H1 (cell line): ENCODE results near the gene FRK. TPM values are rescaled to one million over a fixed set of nuclear protein-coding genes. Genes with fewer than 3 reads are reported as not detected.

Experiments
- CTCF ChIA-PET: fragments of 300-600 bp; sonication (Branson Sonifier 250); formaldehyde crosslinking; loops from one replicate; lab custom pipeline; 2021; ENCODE audit not compliant: partially characterized antibody; lab: Charles Lee
- POLR2A ChIA-PET: fragments of 300-600 bp; sonication (Branson Sonifier 250); formaldehyde crosslinking; loops from one replicate; lab custom pipeline; 2021; ENCODE audit warnings: inconsistent platforms; ENCODE audit not compliant: partially characterized antibody; lab: Charles Lee
- DNase-seq, 2 experiments: peaks; one replicate each; pipeline versions ENCODE4 v3.0.0 to v3.0.0-alpha.2; 2010 to 2022; ENCODE audit warnings: low spot score in 2 of 2, low read depth in 1 of 2, mixed read lengths in 1 of 2
- FAIRE-seq: peaks from 2 replicates; lab custom pipeline; 2011; peaks lifted over from hg19 to GRCh38; lab: Jason Lieb, UNC
- H2AFZ ChIP-seq: 2 replicates; pipeline ENCODE4 v1.8.1; 2012; ENCODE audit warnings: low read length, inconsistent platforms
- H2AK5ac ChIP-seq: 2 replicates; pipeline ENCODE4 v1.6.1; 2013; ENCODE audit warnings: low read depth, low read length
- H2BK120ac ChIP-seq: replicated peaks from 2 replicates; pipeline ENCODE3; 2013; ENCODE audit warnings: low read depth, low read length, inconsistent platforms
- H2BK12ac ChIP-seq: 2 replicates; pipeline ENCODE4 v1.6.1; 2013; ENCODE audit warnings: low read depth, low read length
- H2BK15ac ChIP-seq: 2 replicates; pipeline ENCODE4 v1.6.1; 2013; ENCODE audit warnings: low read length
- H2BK20ac ChIP-seq: 2 replicates; pipeline ENCODE4 v1.6.1; 2013; ENCODE audit warnings: low read length
- H2BK5ac ChIP-seq: 2 replicates; pipeline ENCODE4 v1.6.1; 2013; ENCODE audit warnings: low read depth, low read length
- H3K14ac ChIP-seq: 2 replicates; pipeline ENCODE4 v1.6.1; 2013; ENCODE audit warnings: inconsistent platforms; ENCODE audit not compliant: insufficient read length
- H3K18ac ChIP-seq: 2 replicates; pipeline ENCODE4 v1.6.1; 2013; ENCODE audit warnings: low read length; ENCODE audit errors: extremely low read depth
- H3K23ac ChIP-seq: 2 replicates; pipeline ENCODE4 v1.6.1; 2013; ENCODE audit warnings: inconsistent platforms; ENCODE audit not compliant: insufficient read length
- H3K23me2 ChIP-seq: 2 replicates; pipeline ENCODE4 v1.6.1; 2013; ENCODE audit warnings: low read depth, low read length
- H3K27ac ChIP-seq: 2 replicates; pipeline ENCODE4 v1.6.1; 2011; ENCODE audit warnings: low read depth, low read length, inconsistent platforms
- H3K27me3 ChIP-seq, 4 experiments: replicated peaks in 1 of 4; 1 replicate in 1 of 4; 2 replicates in 3 of 4; pipeline versions ENCODE4 v1.6.1 to v1.8.1; 2011 to 2013; ENCODE audit warnings: low read length in 3 of 4, mild to moderate bottlenecking in 3 of 4, inconsistent platforms in 2 of 4, mixed read lengths in 2 of 4, moderate library complexity in 1 of 4; ENCODE audit not compliant: control insufficient read depth in 3 of 4, insufficient read depth in 3 of 4; ENCODE audit errors: extremely low read depth in 1 of 4
- H3K36me3 ChIP-seq, 4 experiments: 2 replicates each; pipeline versions ENCODE4 v1.6.1 to v1.8.1; 2011 to 2013; ENCODE audit warnings: mild to moderate bottlenecking in 4 of 4, low read length in 3 of 4, moderate library complexity in 2 of 4, control low read depth in 1 of 4, inconsistent platforms in 1 of 4; ENCODE audit not compliant: insufficient read depth in 4 of 4, control insufficient read depth in 2 of 4
- H3K4ac ChIP-seq: replicated peaks from 2 replicates; pipeline ENCODE3; 2013; ENCODE audit warnings: low read length, low read depth, mixed read lengths, inconsistent platforms; ENCODE audit not compliant: insufficient read length
- H3K4me1 ChIP-seq, 4 experiments: replicated peaks in 1 of 4; 1 replicate in 1 of 4; 2 replicates in 3 of 4; pipeline versions ENCODE4 v1.6.1 to v1.8.1; 2011 to 2013; ENCODE audit warnings: low read length in 3 of 4, inconsistent platforms in 2 of 4, mixed read lengths in 1 of 4; ENCODE audit not compliant: insufficient read depth in 4 of 4, control insufficient read depth in 3 of 4
- H3K4me2 ChIP-seq, 2 experiments: 2 replicates each; pipeline versions ENCODE4 v1.6.1 to v1.8.1; 2011 to 2013; ENCODE audit warnings: low read depth in 2 of 2, low read length in 2 of 2, control low read depth in 1 of 2, inconsistent platforms in 1 of 2, mild to moderate bottlenecking in 1 of 2; ENCODE audit not compliant: insufficient read depth in 1 of 2
- H3K4me3 ChIP-seq, 4 experiments: fragments of 200-600, 300-600 bp in 1 of 4; sonication (generic), shearing (Covaris generic), sonication (Bioruptor Twin) in 1 of 4; 2 replicates each; pipeline versions ENCODE4 v1.5.1 to v1.8.1; 2011 to 2016; ENCODE audit warnings: low read length in 4 of 4, low read depth in 3 of 4, control low read depth in 2 of 4, inconsistent platforms in 2 of 4, mild to moderate bottlenecking in 2 of 4, mixed read lengths in 1 of 4, moderate library complexity in 1 of 4; ENCODE audit not compliant: insufficient read depth in 2 of 4; ENCODE audit errors: extremely low read depth in 1 of 4
- H3K56ac ChIP-seq: replicated peaks from 2 replicates; pipeline ENCODE3; 2013; ENCODE audit warnings: low read depth, mild to moderate bottlenecking, mixed read lengths, low read length, inconsistent platforms; ENCODE audit not compliant: insufficient read length
- H3K79me1 ChIP-seq: 2 replicates; pipeline ENCODE4 v1.6.1; 2013; ENCODE audit warnings: low read depth, low read length, control low read depth
- H3K79me2 ChIP-seq, 2 experiments: 2 replicates each; pipeline versions ENCODE4 v1.6.1 to v1.8.1; 2012 to 2013; ENCODE audit warnings: low read length in 2 of 2, mild to moderate bottlenecking in 2 of 2, inconsistent platforms in 1 of 2; ENCODE audit not compliant: insufficient read depth in 2 of 2, control insufficient read depth in 1 of 2
- H3K9ac ChIP-seq, 4 experiments: replicated peaks in 1 of 4; 1 replicate in 1 of 4; 2 replicates in 3 of 4; pipeline versions ENCODE4 v1.6.1 to v1.8.1; 2011 to 2013; ENCODE audit warnings: low read depth in 3 of 4, low read length in 3 of 4, control low read depth in 2 of 4, mild to moderate bottlenecking in 2 of 4, moderate library complexity in 2 of 4, inconsistent platforms in 1 of 4; ENCODE audit errors: extremely low read depth in 1 of 4
- H3K9me3 ChIP-seq, 2 experiments: 2 replicates each; pipeline versions ENCODE4 v1.6.1 to v1.8.1; 2012 to 2013; ENCODE audit warnings: mild to moderate bottlenecking in 2 of 2, moderate library complexity in 2 of 2, control low read depth in 1 of 2, inconsistent platforms in 1 of 2, low read depth in 1 of 2, low read length in 1 of 2, mixed read lengths in 1 of 2; ENCODE audit not compliant: insufficient read depth in 2 of 2
- H4K20me1 ChIP-seq, 2 experiments: replicated peaks in 1 of 2; 2 replicates each; pipeline versions ENCODE3 to v1.8.1; 2011 to 2013; ENCODE audit warnings: inconsistent platforms in 2 of 2, low read length in 2 of 2, mild to moderate bottlenecking in 1 of 2; ENCODE audit not compliant: insufficient read depth in 2 of 2, control insufficient read depth in 1 of 2
- H4K5ac ChIP-seq: 2 replicates; pipeline ENCODE4 v1.6.1; 2013; ENCODE audit warnings: low read length, low read depth, mixed read lengths, inconsistent platforms; ENCODE audit not compliant: insufficient read length
- H4K8ac ChIP-seq: 2 replicates; pipeline ENCODE4 v1.8.0; 2013; ENCODE audit warnings: mild to moderate bottlenecking, moderate library complexity, low read length, inconsistent platforms; ENCODE audit not compliant: insufficient read depth; ENCODE audit errors: extremely low read depth
- H4K91ac ChIP-seq: replicated peaks from 2 replicates; pipeline ENCODE3; 2013; ENCODE audit warnings: low read length, mixed read lengths, inconsistent platforms; ENCODE audit not compliant: insufficient read length
- ATF3 ChIP-seq: IDR thresholded peaks from 2 replicates; pipeline ENCODE4 v1.6.1; 2011; ENCODE audit warnings: low read depth, mild to moderate bottlenecking, low read length; ENCODE audit not compliant: insufficient read depth
- KDM1A ChIP-seq: fragments of 200-600, 300-600 bp; sonication (generic); IDR thresholded peaks from 2 replicates; pipeline ENCODE4 v1.7.1; 2016; ENCODE audit warnings: mild to moderate bottlenecking, low read length, borderline replicate concordance
- POLR2AphosphoS5 ChIP-seq: IDR thresholded peaks from 2 replicates; pipeline ENCODE4 v1.6.1; 2011; ENCODE audit warnings: low read depth, low read length
- RNF2 ChIP-seq: fragments of 200-900, 300-1000 bp; sonication (generic); IDR thresholded peaks from 2 replicates; pipeline ENCODE4 v1.7.1; 2016; ENCODE audit warnings: borderline replicate concordance, low read depth, mild to moderate bottlenecking, antibody characterized with exemption, low read length; ENCODE audit not compliant: poor library complexity, severe bottlenecking; ENCODE audit errors: missing control alignments
- SIX5 ChIP-seq: IDR thresholded peaks from 2 replicates; pipeline ENCODE4 v1.6.1; 2011; ENCODE audit warnings: mild to moderate bottlenecking, low read depth, low read length
- SP2 ChIP-seq: IDR thresholded peaks from 2 replicates; pipeline ENCODE4 v1.6.1; 2012; ENCODE audit warnings: mild to moderate bottlenecking, low read length, inconsistent platforms
- TAF7 ChIP-seq: optimal IDR thresholded peaks from 2 replicates; pipeline ENCODE3; 2011; ENCODE audit warnings: low read depth, mild to moderate bottlenecking, inconsistent platforms, low read length, moderate library complexity, borderline replicate concordance
- ZNF274 ChIP-seq: IDR thresholded peaks from 2 replicates; pipeline ENCODE4 v1.7.0; 2012; ENCODE audit warnings: low read length, borderline replicate concordance; ENCODE audit errors: extremely low read depth
- WGBS, 2 experiments: shearing (Covaris generic) in 1 of 2; methylation state at CpG; one replicate each; pipeline versions ENCODE4 v1.1.6 to v1.1.7; 2013 to 2015; ENCODE audit warnings: low lambda C conversion rate in 2 of 2, mixed read lengths in 2 of 2, inconsistent platforms in 1 of 2, low coverage in 1 of 2, missing lambda C conversion rate in 1 of 2; ENCODE audit not compliant: insufficient replicate concordance in 2 of 2, insufficient coverage in 1 of 2, insufficient read length in 1 of 2; ENCODE audit errors: extremely low coverage in 1 of 2, missing lambda C conversion rate in 1 of 2; 5-methylcytosine and 5-hydroxymethylcytosine counted together
- polyA plus RNA-seq, 7 experiments: library from polyadenylated mRNA; depleted of rRNA in 3 of 7; stranded (reverse) in 5 of 7; unstranded in 2 of 7; fragments of >200 nt in 5 of 7; fragments of 200-250 nt in 2 of 7; gene quantifications; 1 replicate in 5 of 7; 2 replicates in 1 of 7; 4 replicates in 1 of 7; pipeline versions ENCODE4 v1.2.1 to v1.2.3, GENCODE V29; 2011 to 2013; ENCODE audit warnings: missing spikeins in 2 of 7, mixed read lengths in 2 of 7
- total RNA-seq: library from RNA; stranded (reverse); fragmentation: NEBNext Ultra II Directional; extraction: Animal tissue kit (Norgen Biotek cat#: 25700); gene quantifications from 2 replicates; pipeline ENCODE4 v1.2.1, GENCODE V29; 2021

FRK gene
- total and polyA plus RNA-seq, 2 of the 8 experiments (the other 6 are each of a cell fraction or from before 2014, with no cell fraction given): 0.11 to 0.24 TPM

GRCh38 chr6:115905471-115905870 lies 155.2 kb downstream of the FRK start:
- Histone ChIP-seq H3K79me1 (no peaks in the 10 kb centered on the region), H3K9me3 (no peaks in the 10 kb centered on the region), H3K4me3 (no peak overlapping the region), H2BK12ac (no peak overlapping the region), H2BK15ac (no peak overlapping the region), H2BK120ac (no peak overlapping the region), H4K91ac (no peak overlapping the region), H2AFZ (no peak overlapping the region), H4K8ac (no peak overlapping the region), H3K23me2 (no peaks in the 10 kb centered on the region), H3K27me3 (no peaks in the 10 kb centered on the region), H3K79me2 (no peaks in the 10 kb centered on the region), H3K4ac (no peak overlapping the region), H3K18ac (no peak overlapping the region), H2BK20ac (no peak overlapping the region), H3K23ac (no peak overlapping the region), H3K4me1 (peaks cover 0 to 2% (median 0%) of the 10 kb centered on the region in 4 experiments; a peak in 1 of 7 replicates), H3K14ac (no peak overlapping the region), H2AK5ac (no peak overlapping the region), H3K36me3 (no peaks in the 10 kb centered on the region), H3K56ac (no peak overlapping the region), H2BK5ac (no peak overlapping the region), H3K27ac (no peak overlapping the region), H4K5ac (no peak overlapping the region), H4K20me1 (no peaks in the 10 kb centered on the region), H3K4me2 (no peak overlapping the region), H3K9ac (no peak overlapping the region)
- DNase-seq (no peak), FAIRE-seq (no peak)
- ChIA-PET CTCF (interaction anchor here (1.0 kb wide), 1 partner anchor 9 kb away, joined by 3 read pairs; no protein-coding TSS in a partner anchor), POLR2A (no interaction called here)
- 85% methylated on average over 5 of the region's 5 CpGs; no CpG with 5 or more reads in 1 of the 2 experiments for whole genome bisulfite sequencing, 2 experiments
- TF ChIP-seq SIX5: no peak
- no peak for TF ChIP-seq SP2
- no peak for TF ChIP-seq ATF3
- TF ChIP-seq ZNF274: no peak
- TF ChIP-seq KDM1A: no peak
- TF ChIP-seq TAF7: no peak
- no peak for TF ChIP-seq RNF2
- TF ChIP-seq POLR2AphosphoS5: no peak
